HEK293 (cell line): ENCODE results near the gene SLC12A3.

Experiments used
- OSR2 ChIP-seq: fragments of 450-650 bp; formaldehyde crosslinking; IDR thresholded peaks from 2 replicates; pipeline ENCODE4 v1.5.1; 2016; ENCODE audit warnings: missing biosample characterization, missing genetic modification characterization
- SCRT2 ChIP-seq: fragments of 450-650 bp; formaldehyde crosslinking; IDR thresholded peaks from 2 replicates; pipeline ENCODE4 v1.5.1; 2016; ENCODE audit warnings: missing biosample characterization, missing genetic modification characterization
- TCF7L2 ChIP-seq: IDR thresholded peaks from 2 replicates; pipeline ENCODE4 v1.6.1; 2011; ENCODE audit warnings: low read depth, mild to moderate bottlenecking, inconsistent platforms, low read length, moderate library complexity, borderline replicate concordance
- YY1 ChIP-seq: fragments of 450-650 bp; formaldehyde crosslinking; IDR thresholded peaks from 2 replicates; pipeline ENCODE4 v1.5.1; 2018; ENCODE audit warnings: missing biosample characterization, missing genetic modification characterization
- ZBTB20 ChIP-seq: fragments of 450-650 bp; formaldehyde crosslinking; IDR thresholded peaks from 2 replicates; pipeline ENCODE4 v1.5.1; 2016; ENCODE audit warnings: missing biosample characterization, missing genetic modification characterization
- ZNF26 ChIP-seq: fragments of 450-650 bp; formaldehyde crosslinking; IDR thresholded peaks from 2 replicates; pipeline ENCODE4 v1.5.1; 2016; ENCODE audit warnings: missing biosample characterization, missing genetic modification characterization
- ZNF423 ChIP-seq: fragments of 450-650 bp; formaldehyde crosslinking; IDR thresholded peaks from 2 replicates; pipeline ENCODE4 v1.5.1; 2016; ENCODE audit warnings: missing biosample characterization, missing genetic modification characterization
- ZNF549 ChIP-seq: fragments of 450-650 bp; IDR thresholded peaks from 2 replicates; pipeline ENCODE4 v1.5.1; 2018; ENCODE audit warnings: missing biosample characterization, missing genetic modification characterization, mild to moderate bottlenecking, inconsistent platforms, moderate library complexity
- ZNF626 ChIP-seq: fragments of 450-650 bp; sonication (Bioruptor Pico); formaldehyde crosslinking; IDR thresholded peaks from 2 replicates; pipeline ENCODE4 v1.5.1; 2018; ENCODE audit warnings: missing biosample characterization, missing genetic modification characterization, inconsistent platforms
- ZNF776 ChIP-seq: fragments of 450-650 bp; formaldehyde crosslinking; IDR thresholded peaks from 2 replicates; pipeline ENCODE4 v1.5.0; 2017; ENCODE audit warnings: missing biosample characterization, missing genetic modification characterization, borderline replicate concordance
- TF ChIP-seq, protein P1 (sequence below): fragments of 450-650 bp; formaldehyde crosslinking; IDR thresholded peaks from 2 replicates; pipeline ENCODE4 v1.5.1; 2016; ENCODE audit warnings: missing biosample characterization, missing genetic modification characterization
- TF ChIP-seq, protein P2 (sequence below): fragments of 450-650 bp; formaldehyde crosslinking; IDR thresholded peaks from 2 replicates; pipeline ENCODE4 v1.5.1; 2016; ENCODE audit warnings: missing biosample characterization, missing genetic modification characterization

GRCh38 chr16:56849690-56850680 is 15.0 kb upstream of the SLC12A3 start:
- TF ChIP-seq OSR2 (no peak), ZBTB20 (tag by site-specific recombination) (no peak), ZNF26 (no peak), SCRT2 (no peak), ZNF776 (no peak), YY1 (tag by site-specific recombination) (no peak), ZNF423 (tag by site-specific recombination) (no peak), ZNF626 (no peak), ZNF549 (tag by site-specific recombination) (no peak), TCF7L2 (no peak)
- TF ChIP-seq, protein P1, sequence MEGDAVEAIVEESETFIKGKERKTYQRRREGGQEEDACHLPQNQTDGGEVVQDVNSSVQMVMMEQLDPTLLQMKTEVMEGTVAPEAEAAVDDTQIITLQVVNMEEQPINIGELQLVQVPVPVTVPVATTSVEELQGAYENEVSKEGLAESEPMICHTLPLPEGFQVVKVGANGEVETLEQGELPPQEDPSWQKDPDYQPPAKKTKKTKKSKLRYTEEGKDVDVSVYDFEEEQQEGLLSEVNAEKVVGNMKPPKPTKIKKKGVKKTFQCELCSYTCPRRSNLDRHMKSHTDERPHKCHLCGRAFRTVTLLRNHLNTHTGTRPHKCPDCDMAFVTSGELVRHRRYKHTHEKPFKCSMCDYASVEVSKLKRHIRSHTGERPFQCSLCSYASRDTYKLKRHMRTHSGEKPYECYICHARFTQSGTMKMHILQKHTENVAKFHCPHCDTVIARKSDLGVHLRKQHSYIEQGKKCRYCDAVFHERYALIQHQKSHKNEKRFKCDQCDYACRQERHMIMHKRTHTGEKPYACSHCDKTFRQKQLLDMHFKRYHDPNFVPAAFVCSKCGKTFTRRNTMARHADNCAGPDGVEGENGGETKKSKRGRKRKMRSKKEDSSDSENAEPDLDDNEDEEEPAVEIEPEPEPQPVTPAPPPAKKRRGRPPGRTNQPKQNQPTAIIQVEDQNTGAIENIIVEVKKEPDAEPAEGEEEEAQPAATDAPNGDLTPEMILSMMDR (tag by site-specific recombination), result no peak
- TF ChIP-seq, protein P2, sequence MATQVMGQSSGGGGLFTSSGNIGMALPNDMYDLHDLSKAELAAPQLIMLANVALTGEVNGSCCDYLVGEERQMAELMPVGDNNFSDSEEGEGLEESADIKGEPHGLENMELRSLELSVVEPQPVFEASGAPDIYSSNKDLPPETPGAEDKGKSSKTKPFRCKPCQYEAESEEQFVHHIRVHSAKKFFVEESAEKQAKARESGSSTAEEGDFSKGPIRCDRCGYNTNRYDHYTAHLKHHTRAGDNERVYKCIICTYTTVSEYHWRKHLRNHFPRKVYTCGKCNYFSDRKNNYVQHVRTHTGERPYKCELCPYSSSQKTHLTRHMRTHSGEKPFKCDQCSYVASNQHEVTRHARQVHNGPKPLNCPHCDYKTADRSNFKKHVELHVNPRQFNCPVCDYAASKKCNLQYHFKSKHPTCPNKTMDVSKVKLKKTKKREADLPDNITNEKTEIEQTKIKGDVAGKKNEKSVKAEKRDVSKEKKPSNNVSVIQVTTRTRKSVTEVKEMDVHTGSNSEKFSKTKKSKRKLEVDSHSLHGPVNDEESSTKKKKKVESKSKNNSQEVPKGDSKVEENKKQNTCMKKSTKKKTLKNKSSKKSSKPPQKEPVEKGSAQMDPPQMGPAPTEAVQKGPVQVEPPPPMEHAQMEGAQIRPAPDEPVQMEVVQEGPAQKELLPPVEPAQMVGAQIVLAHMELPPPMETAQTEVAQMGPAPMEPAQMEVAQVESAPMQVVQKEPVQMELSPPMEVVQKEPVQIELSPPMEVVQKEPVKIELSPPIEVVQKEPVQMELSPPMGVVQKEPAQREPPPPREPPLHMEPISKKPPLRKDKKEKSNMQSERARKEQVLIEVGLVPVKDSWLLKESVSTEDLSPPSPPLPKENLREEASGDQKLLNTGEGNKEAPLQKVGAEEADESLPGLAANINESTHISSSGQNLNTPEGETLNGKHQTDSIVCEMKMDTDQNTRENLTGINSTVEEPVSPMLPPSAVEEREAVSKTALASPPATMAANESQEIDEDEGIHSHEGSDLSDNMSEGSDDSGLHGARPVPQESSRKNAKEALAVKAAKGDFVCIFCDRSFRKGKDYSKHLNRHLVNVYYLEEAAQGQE (tag by site-specific recombination), result no peak
